Progenitor cell of endocrine pancreas (in vitro differentiated cells): Measurements from ENCODE around the gene TMEM30B. TPM values are rescaled to one million over a fixed set of nuclear protein-coding genes. Genes with fewer than 3 reads are reported as not detected.
A peak's percentile ranks its signal among the peaks of the same experiment; 100 is the strongest.

Source experiments
- DNase-seq: peaks from one replicate; pipeline ENCODE4 v3.0.0; 2021; ENCODE audit warnings: low spot score; ENCODE audit not compliant: unreplicated experiment
- H3K27ac Mint-ChIP-seq: 2 replicates; pipeline ENCODE4 v1.8.0; 2021; ENCODE audit warnings: mild to moderate bottlenecking, moderate library complexity, mixed read lengths
- H3K27me3 Mint-ChIP-seq: 2 replicates; pipeline ENCODE4 v1.8.0; 2021; ENCODE audit warnings: mixed read lengths
- H3K36me3 Mint-ChIP-seq: 2 replicates; pipeline ENCODE4 v1.8.0; 2022; ENCODE audit warnings: mixed read lengths; ENCODE audit not compliant: insufficient read depth
- H3K4me1 Mint-ChIP-seq: 2 replicates; pipeline ENCODE4 v1.8.0; 2021; ENCODE audit warnings: low read depth, mixed read lengths
- H3K4me3 Mint-ChIP-seq: 2 replicates; pipeline ENCODE4 v1.8.0; 2021; ENCODE audit warnings: low read depth, mild to moderate bottlenecking, moderate library complexity, mixed read lengths
- H3K9me3 Mint-ChIP-seq: 2 replicates; pipeline ENCODE4 v1.8.0; 2021; ENCODE audit warnings: low read depth, mixed read lengths
- CTCF ChIP-seq: fragments of 200-600 bp; sonication (generic); IDR thresholded peaks from one replicate; pipeline ENCODE4 v1.5.0; 2021; ENCODE audit warnings: antibody characterized with exemption, mild to moderate bottlenecking; ENCODE audit not compliant: unreplicated experiment
- total RNA-seq: library from RNA; stranded (reverse); gene quantifications from 2 replicates; pipeline ENCODE4 v1.2.1, GENCODE V29; 2021

The TMEM30B gene
- total RNA-seq, 1 donor from 2014 or later = 28.1 TPM

- no peaks in the 10 kb centered on the region for H3K36me3 Mint-ChIP-seq
These were observed 19.1 kb downstream of the TMEM30B start for GRCh38 chr14:61262082-61262481.

GRCh38 chr14:61260939-61261776, 20.0 kb downstream of the TMEM30B start:
- H3K27me3 Mint-ChIP-seq = peaks cover 29% of the 10 kb centered on the region
- no peak for DNase-seq
- no peak for TF ChIP-seq CTCF
- no peak overlapping the region for H3K4me3 Mint-ChIP-seq
- no peaks in the 10 kb centered on the region for H3K36me3 Mint-ChIP-seq
- H3K27ac Mint-ChIP-seq = peak overlapping the region; percentile 65
- H3K4me1 Mint-ChIP-seq = peaks cover 3% of the 10 kb centered on the region
- no peaks in the 10 kb centered on the region for H3K9me3 Mint-ChIP-seq

More at GRCh38 chr14:61262082-61262481, 19.1 kb downstream of the TMEM30B start:
- H3K4me3 Mint-ChIP-seq = no peak overlapping the region
- peaks cover 32% of the 10 kb centered on the region for H3K27me3 Mint-ChIP-seq
- no peak for TF ChIP-seq CTCF
- no peaks in the 10 kb centered on the region for H3K9me3 Mint-ChIP-seq
- peaks cover 3% of the 10 kb centered on the region for H3K4me1 Mint-ChIP-seq
- no peak for DNase-seq
- H3K27ac Mint-ChIP-seq = no peak overlapping the region

GRCh38 chr14:61258985-61259384, 22.2 kb downstream of the TMEM30B start:
- Mint-ChIP-seq H3K27me3 (peaks cover 39% of the 10 kb centered on the region), H3K4me1 (peaks cover 3% of the 10 kb centered on the region), H3K27ac (no peak overlapping the region), H3K36me3 (no peaks in the 10 kb centered on the region), H3K9me3 (no peaks in the 10 kb centered on the region), H3K4me3 (no peak overlapping the region)
- TF ChIP-seq CTCF = no peak
- DNase-seq = no peak

- Mint-ChIP-seq H3K27me3 (peaks cover 45% of the 10 kb centered on the region), H3K36me3 (no peaks in the 10 kb centered on the region), H3K27ac (no peak overlapping the region), H3K9me3 (no peaks in the 10 kb centered on the region), H3K4me1 (peaks cover 5% of the 10 kb centered on the region), H3K4me3 (no peak overlapping the region)
- no peak for TF ChIP-seq CTCF
- DNase-seq = no peak
These were observed 23.6 kb downstream of the TMEM30B start for GRCh38 chr14:61257469-61258057.

- Mint-ChIP-seq H3K27ac (no peak overlapping the region), H3K36me3 (no peaks in the 10 kb centered on the region), H3K4me3 (no peak overlapping the region), H3K9me3 (no peaks in the 10 kb centered on the region), H3K4me1 (peaks cover 8% of the 10 kb centered on the region), H3K27me3 (peaks cover 42% of the 10 kb centered on the region)
- no peak for DNase-seq
- no peak for TF ChIP-seq CTCF
These were observed 24.2 kb downstream of the TMEM30B start for GRCh38 chr14:61256826-61257468.
